Effector memory CD4-positive, alpha-beta T cell (primary cell): ENCODE data around the gene SPSB2.
"Not testable (repeated sequence)": the region's sequence is repeated elsewhere in the genome, so short reads cannot be mapped to it uniquely, and the experiment has no call there.

Experiments used
- DNase-seq, 3 donors: peaks; one replicate each; pipeline ENCODE4 v3.0.0-alpha.2; 2020
- H3K27ac ChIP-seq: 2 replicates; pipeline ENCODE4 v1.7.0; 2013; ENCODE audit warnings: mild to moderate bottlenecking, low read length, moderate library complexity; ENCODE audit not compliant: insufficient read depth, poor library complexity, severe bottlenecking
- H3K27me3 ChIP-seq: replicated peaks from 2 replicates; pipeline ENCODE4 v1.7.0; 2013; ENCODE audit warnings: mild to moderate bottlenecking, low read length; ENCODE audit not compliant: insufficient read depth, control insufficient read depth, poor library complexity, severe bottlenecking
- H3K36me3 ChIP-seq: 2 replicates; pipeline ENCODE4 v1.7.0; 2013; ENCODE audit warnings: mild to moderate bottlenecking, low read length, moderate library complexity; ENCODE audit not compliant: control insufficient read depth, insufficient read depth
- H3K4me1 ChIP-seq: 2 replicates; pipeline ENCODE4 v1.7.0; 2013; ENCODE audit warnings: low read length, mild to moderate bottlenecking; ENCODE audit not compliant: control insufficient read depth, insufficient read depth, poor library complexity, severe bottlenecking
- H3K4me3 ChIP-seq: 2 replicates; pipeline ENCODE4 v1.7.0; 2013; ENCODE audit warnings: low read length, low read depth, mild to moderate bottlenecking; ENCODE audit not compliant: insufficient read depth, poor library complexity, severe bottlenecking
- H3K9me3 ChIP-seq: 2 replicates; pipeline ENCODE4 v1.7.0; 2013; ENCODE audit warnings: mild to moderate bottlenecking, low read length, moderate library complexity; ENCODE audit not compliant: control insufficient read depth

The SPSB2 gene

DNA sequence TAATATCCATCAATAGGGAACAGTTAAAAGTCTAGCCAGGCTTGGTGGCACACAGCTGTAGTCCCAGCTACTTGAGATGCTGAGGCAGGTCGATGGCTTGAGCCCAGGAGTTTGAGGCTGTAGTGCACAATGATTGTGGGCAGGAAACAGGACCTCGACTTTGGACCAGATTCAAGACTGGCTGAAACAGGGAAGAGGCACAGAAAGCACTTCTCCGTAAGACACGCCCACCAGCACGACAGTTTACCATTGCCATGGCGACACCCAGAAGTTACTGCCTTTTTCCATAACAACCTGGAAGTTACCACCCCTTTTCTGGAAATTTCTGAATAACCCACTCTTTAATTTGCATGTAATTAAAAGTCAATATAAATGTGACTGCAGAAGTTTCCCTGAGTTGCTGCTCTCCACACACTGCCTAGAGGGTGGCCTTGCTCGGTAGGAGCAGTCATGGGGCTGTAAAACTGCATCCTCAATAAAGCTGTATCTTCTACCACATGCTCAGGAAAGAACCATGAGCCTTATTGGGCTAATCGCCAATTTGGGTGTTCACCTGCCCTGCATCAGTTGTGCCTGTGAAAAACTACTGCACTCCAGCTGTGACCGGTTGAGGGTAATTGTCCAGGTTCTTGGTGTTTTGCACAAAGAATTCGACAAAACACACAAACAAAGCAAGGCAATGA, 26.9 kb upstream of the SPSB2 start:
- no peaks in the 10 kb centered on the region for H3K36me3 ChIP-seq
- H3K27ac ChIP-seq, result no peak overlapping the region
- H3K4me1 ChIP-seq, result peaks cover 4% of the 10 kb centered on the region
- no peak overlapping the region for H3K4me3 ChIP-seq
- H3K27me3 ChIP-seq, result no peaks in the 10 kb centered on the region
- H3K9me3 ChIP-seq, result no peaks in the 10 kb centered on the region
- no peak for DNase-seq

DNA sequence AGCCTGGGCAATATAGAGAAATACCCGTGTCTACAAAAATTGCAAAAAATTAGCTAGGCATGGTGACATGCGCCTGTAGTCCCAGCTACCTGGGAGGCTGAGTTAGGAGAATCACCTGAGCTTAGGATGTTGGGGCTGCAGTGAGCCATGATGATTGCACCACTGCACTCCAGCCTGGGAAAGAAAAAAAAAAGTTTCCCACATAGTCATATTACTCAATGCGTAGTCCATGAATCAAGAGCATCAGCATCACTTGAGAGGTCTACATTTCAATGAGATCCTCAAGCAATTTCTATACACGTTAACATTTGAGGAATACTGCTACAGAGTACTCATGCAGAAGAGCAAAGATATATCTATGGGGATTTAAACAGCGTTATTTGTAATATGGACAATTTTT, 26.3 kb upstream of the SPSB2 start:
- no peak overlapping the region for H3K27ac ChIP-seq
- H3K27me3 ChIP-seq, result no peaks in the 10 kb centered on the region
- no peaks in the 10 kb centered on the region for H3K36me3 ChIP-seq
- DNase-seq, result no peak
- no peak overlapping the region for H3K4me3 ChIP-seq
- peaks cover 2% of the 10 kb centered on the region for H3K4me1 ChIP-seq
- H3K9me3 ChIP-seq, result no peaks in the 10 kb centered on the region

DNA sequence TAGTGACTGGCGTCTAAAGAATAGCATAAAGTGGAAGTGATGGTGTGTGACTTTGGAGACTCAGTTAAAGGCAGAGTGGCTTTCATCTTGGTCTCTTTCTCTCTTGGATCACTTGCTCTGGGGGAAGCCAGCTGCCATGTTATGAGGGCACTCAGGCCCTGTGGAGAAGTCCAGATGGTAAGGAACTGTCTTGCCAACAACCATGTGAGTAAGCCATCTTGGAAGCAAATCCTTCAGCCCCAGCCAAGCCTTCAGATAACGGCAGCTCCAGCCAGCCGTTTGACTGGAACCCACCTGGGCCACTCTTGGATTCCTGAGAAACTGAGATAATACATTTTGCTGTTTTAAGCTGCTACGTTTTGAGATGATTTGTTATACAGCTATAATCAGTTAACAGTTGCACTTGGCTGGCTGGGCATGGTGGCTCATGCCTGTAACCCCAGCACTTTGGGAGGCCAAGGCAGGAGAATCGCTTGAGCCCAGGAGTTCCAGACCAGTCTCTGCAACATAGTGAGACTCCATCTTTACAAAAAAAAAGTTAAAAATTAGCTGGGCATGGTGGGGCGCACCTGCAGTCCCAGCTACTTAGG, 23.8 kb upstream of the SPSB2 start:
- H3K4me3 ChIP-seq, result no peak overlapping the region
- no peaks in the 10 kb centered on the region for H3K9me3 ChIP-seq

DNA sequence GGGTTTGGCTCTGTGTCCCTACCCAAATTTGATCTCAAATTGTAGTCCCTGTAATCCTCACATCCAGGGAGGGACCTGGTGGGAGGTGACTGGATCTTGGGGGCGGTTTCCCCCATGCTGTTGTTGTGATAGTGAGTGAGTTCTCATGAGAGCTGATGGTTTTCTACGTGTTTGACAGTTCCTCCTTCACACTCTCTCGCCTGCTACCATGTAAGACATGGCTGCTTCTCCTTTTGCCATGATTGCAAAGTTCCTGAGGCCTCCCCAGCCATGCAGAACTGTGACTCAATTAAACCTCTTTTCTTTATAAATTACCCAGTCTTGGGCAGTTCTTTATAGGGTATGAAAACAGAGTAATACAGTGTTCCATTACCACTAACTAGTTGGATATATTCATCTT, 21.2 kb upstream of the SPSB2 start:
- H3K4me1 ChIP-seq, result peaks cover 6% of the 10 kb centered on the region
- H3K27me3 ChIP-seq, result no peaks in the 10 kb centered on the region
- DNase-seq, result no peak
- no peaks in the 10 kb centered on the region for H3K36me3 ChIP-seq
- H3K4me3 ChIP-seq, result no peak overlapping the region
- H3K27ac ChIP-seq, result no peak overlapping the region
- H3K9me3 ChIP-seq, result no peaks in the 10 kb centered on the region

More for the DNA sequence above, 23.8 kb upstream of the SPSB2 start:
- no peaks in the 10 kb centered on the region for H3K36me3 ChIP-seq
- H3K27ac ChIP-seq, result no peak overlapping the region
- DNase-seq, result no peak
- no peaks in the 10 kb centered on the region for H3K4me1 ChIP-seq
- no peaks in the 10 kb centered on the region for H3K27me3 ChIP-seq

DNA sequence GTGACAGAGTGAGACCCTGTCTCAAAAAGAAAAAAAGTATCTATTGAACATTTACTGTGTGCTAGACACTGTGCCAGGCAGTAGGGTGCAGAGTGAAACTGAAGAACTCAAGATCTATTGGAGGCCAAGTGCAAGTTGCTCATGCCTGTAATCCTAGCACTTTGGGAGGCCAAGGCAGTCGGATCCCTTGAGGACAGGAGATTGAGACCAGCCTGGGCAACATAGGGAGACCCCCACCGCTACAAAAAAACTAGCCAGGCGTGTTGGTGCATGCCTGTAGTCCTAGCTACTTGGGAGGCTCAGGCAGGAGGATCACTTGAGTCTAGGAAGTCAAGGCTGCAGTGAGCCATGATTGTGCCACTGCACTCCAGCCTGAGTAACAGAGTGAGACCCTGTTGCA, 19.6 kb upstream of the SPSB2 start:
- not testable (repeated sequence) for H3K27me3 ChIP-seq, H3K36me3 ChIP-seq, H3K4me1 ChIP-seq, H3K9me3 ChIP-seq, H3K4me3 ChIP-seq, H3K27ac ChIP-seq, DNase-seq

DNA sequence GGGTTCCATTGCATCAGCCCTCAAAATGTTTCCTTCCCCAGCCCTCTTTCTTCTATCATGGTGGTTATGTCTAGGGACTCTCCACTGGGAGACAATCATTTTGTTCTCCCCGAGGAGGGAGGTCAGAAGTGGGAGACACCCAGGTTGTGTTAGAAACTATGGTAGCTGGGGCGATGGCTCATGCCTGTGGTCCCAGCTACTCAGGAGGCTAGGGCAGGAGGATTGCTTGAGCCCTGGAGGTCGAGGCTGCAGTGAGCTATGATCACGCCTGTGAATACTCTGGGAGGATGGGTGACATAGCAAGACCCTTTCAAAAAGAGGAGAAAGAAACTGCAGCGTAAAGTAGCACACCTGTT, 18.5 kb upstream of the SPSB2 start:
- no peak for DNase-seq
- Histone ChIP-seq H3K4me1 (peaks cover 6% of the 10 kb centered on the region), H3K27me3 (no peaks in the 10 kb centered on the region), H3K36me3 (no peaks in the 10 kb centered on the region), H3K9me3 (no peaks in the 10 kb centered on the region), H3K4me3 (peak overlapping the region; percentile 67), H3K27ac (peak overlapping the region; percentile 96)

DNA sequence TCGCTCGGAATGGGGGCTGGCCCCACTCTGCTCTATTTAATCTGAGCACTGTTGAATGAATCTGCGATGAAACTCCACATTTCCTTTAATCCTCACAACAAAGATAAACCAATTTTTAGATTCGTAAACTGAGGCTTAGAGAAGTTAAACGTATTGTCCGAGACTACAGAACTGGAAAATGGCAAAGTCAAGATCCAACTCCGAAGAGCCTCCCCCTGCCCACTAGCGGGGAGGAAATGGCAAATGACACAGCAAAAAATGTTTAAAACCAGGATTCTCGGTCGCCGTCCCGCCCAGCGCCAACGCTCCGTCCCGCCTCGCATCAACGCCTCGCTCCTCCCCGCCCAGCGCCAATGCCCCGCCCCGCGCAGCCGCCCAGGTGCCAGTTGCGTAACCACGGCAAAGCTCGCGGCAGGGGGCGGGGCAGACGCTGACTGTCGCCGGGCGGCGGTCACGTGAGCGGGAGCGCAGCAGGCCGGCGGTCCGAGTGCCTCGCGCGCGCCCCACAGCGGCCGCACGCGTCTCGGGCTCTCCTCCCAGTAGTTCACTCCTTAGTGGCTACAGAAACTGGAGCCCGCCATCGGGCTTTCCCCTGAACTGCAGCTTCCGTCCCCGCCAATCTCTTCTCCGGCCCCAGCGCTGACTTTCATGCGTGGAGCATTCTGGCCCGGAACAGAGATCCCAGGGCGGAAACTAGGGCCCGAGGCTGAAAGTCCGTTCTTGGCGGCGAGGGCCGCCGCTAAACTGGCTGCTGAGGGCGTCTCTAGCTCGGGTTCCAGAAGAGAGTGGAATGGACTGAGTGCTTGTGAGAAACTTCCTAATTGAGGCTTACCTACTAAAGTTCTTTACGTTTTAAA, 17.9 kb upstream of the SPSB2 start:
- peaks cover 6% of the 10 kb centered on the region for H3K4me1 ChIP-seq
- DNase-seq, result peak; percentile 96 to 98 (median 98)
- H3K4me3 ChIP-seq, result peak overlapping the region; percentile 67
- H3K27ac ChIP-seq, result peak overlapping the region; percentile 96
- no peaks in the 10 kb centered on the region for H3K27me3 ChIP-seq
- H3K36me3 ChIP-seq, result no peaks in the 10 kb centered on the region
- no peaks in the 10 kb centered on the region for H3K9me3 ChIP-seq

DNA sequence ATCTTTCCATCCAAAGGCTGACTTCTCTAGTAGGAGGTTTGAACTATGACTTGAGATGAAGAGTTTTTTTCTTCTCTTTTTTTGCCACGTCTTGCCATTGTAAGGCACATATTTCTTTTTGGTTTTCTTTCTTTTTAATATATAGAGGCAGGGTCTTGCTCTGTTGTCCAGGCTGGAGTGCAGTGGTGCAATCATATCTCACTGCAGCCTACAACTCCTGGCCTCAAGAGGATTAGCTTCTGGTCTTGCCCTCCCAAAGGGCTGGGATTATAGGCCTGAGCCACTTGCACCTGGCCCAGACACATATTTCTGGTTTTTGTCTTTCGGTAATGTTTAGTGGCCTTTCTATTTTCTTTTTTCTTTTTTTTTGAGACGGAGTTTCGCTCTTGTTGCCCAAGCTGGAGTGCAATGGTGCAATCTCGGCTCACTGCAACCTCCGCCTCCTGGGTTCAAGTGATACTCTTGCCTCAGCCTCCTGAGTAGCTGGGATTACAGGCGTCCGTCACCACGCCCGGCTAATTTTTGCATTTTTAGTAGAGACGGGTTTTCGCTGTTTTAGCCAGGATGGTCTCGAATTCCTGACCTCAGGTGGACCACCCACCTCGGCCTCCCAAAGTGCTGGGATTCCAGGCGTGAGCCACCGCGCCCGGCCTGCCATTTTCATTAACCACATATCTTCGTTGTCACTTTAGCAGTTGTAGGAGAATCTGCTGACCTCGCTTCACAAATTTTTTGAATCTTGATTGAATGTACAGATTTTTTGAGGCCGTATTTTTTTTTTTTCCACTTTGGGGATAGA, 16.9 kb upstream of the SPSB2 start:
- not testable (repeated sequence) for H3K4me3 ChIP-seq, H3K27me3 ChIP-seq, DNase-seq, H3K36me3 ChIP-seq, H3K4me1 ChIP-seq, H3K9me3 ChIP-seq, H3K27ac ChIP-seq

DNA sequence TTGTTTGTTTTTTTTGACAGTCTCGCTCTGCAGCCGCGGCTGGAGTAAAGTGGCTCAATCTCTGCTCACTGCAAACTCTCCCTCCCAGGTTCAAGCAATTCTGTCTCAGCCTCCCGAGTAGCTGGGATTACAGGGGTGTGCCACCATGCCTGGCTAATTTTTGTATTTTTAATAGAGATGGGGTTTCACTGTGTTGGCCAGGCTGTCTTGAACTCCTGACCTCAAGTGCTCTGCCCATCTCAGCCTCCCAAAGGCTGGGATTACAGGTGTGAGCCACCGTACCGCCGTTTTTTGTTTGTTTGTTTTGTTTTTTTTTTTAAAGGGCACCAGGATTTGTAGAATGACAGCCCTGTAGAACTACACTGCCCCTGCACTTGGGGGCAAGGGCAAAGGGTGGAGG, 15.7 kb upstream of the SPSB2 start:
- not testable (repeated sequence) for H3K27ac ChIP-seq, H3K36me3 ChIP-seq, H3K4me3 ChIP-seq, H3K4me1 ChIP-seq, H3K27me3 ChIP-seq, H3K9me3 ChIP-seq, DNase-seq
